ENCODE data around the gene TENM3.

- TF ChIP-seq, protein P1, sequence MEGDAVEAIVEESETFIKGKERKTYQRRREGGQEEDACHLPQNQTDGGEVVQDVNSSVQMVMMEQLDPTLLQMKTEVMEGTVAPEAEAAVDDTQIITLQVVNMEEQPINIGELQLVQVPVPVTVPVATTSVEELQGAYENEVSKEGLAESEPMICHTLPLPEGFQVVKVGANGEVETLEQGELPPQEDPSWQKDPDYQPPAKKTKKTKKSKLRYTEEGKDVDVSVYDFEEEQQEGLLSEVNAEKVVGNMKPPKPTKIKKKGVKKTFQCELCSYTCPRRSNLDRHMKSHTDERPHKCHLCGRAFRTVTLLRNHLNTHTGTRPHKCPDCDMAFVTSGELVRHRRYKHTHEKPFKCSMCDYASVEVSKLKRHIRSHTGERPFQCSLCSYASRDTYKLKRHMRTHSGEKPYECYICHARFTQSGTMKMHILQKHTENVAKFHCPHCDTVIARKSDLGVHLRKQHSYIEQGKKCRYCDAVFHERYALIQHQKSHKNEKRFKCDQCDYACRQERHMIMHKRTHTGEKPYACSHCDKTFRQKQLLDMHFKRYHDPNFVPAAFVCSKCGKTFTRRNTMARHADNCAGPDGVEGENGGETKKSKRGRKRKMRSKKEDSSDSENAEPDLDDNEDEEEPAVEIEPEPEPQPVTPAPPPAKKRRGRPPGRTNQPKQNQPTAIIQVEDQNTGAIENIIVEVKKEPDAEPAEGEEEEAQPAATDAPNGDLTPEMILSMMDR (IDR thresholded peaks at IDR 0.05): no peak
- no peak for TF ChIP-seq POLR2A (IDR thresholded peaks at IDR 0.05)
Observed at GRCh38 chr4:182823576-182823975, 580.4 kb downstream of the TENM3 start.

All from testis (tissue), 2 donors.